GM12878 (cell line): ENCODE data around the gene FOXP1. TPM values are rescaled to one million over a fixed set of nuclear protein-coding genes. Genes with fewer than 3 reads are reported as not detected.

Experiments
- ATAC-seq: fragments of 200-7000 bp; cut with Tn5 transposase; 3 replicates; pipeline ENCODE4 v1.9.1; 2020; ENCODE audit warnings: mild to moderate bottlenecking, moderate library complexity
- BruUV-seq: library from RNA; stranded (reverse); fragments of 400-500 nt; replicated peaks from 2 replicates; lab custom pipeline; 2021; lab: Mats Ljungman, UMichigan
- CTCF ChIA-PET: fragments of 300-600 bp; sonication (Branson Sonifier 250); formaldehyde crosslinking; extraction: SDS; loops from one replicate; lab custom pipeline; 2021; ENCODE audit warnings: inconsistent platforms; lab: Yijun Ruan, JAX
- POLR2A ChIA-PET: fragments of 350-600 bp; formaldehyde crosslinking; extraction: SDS; loops from one replicate; lab custom pipeline; 2021; ENCODE audit warnings: inconsistent platforms; lab: Charles Lee
- RAD21 ChIA-PET: fragments of 300-600 bp; sonication (Branson Sonifier 250); formaldehyde crosslinking; loops from one replicate; lab custom pipeline; 2023; ENCODE audit warnings: antibody characterized with exemption; ENCODE audit not compliant: unreplicated experiment; lab: Charles Lee
- SMC1A ChIA-PET: fragments of 300-600 bp; sonication (Branson Sonifier 250); formaldehyde crosslinking; loops from one replicate; lab custom pipeline; 2023; ENCODE audit not compliant: unreplicated experiment, uncharacterized antibody; lab: Charles Lee
- DNase-seq: peaks from one replicate; pipeline ENCODE4 v3.0.0-alpha.2; 2011; ENCODE audit warnings: low read depth, low spot score
- FAIRE-seq: peaks from 3 replicates; lab custom pipeline; 2011; peaks lifted over from hg19 to GRCh38; lab: Jason Lieb, UNC
- H2AFZ ChIP-seq: 2 replicates; pipeline ENCODE4 v1.6.0; 2011; ENCODE audit warnings: low read depth, low read length, control low read depth; ENCODE audit not compliant: control insufficient read depth
- H3K27ac ChIP-seq: 2 replicates; pipeline ENCODE4 v1.5.1; 2011; ENCODE audit warnings: control low read depth; ENCODE audit not compliant: control insufficient read depth, insufficient read depth
- H3K27me3 ChIP-seq, 2 experiments: replicated peaks in 1 of 2; 2 replicates each; pipeline versions ENCODE4 v1.6.0 to v1.6.1; 2011; ENCODE audit warnings: low read length in 1 of 2; ENCODE audit not compliant: control insufficient read depth in 2 of 2, insufficient read depth in 2 of 2
- H3K36me3 ChIP-seq, 2 experiments: 2 replicates each; pipeline ENCODE4 v1.5.1; 2011; ENCODE audit warnings: low read length in 1 of 2; ENCODE audit not compliant: control insufficient read depth in 2 of 2, insufficient read depth in 2 of 2
- H3K4me1 ChIP-seq: 2 replicates; pipeline ENCODE4 v1.6.1; 2011; ENCODE audit warnings: mild to moderate bottlenecking, low read length, moderate library complexity, mixed read lengths; ENCODE audit not compliant: control insufficient read depth, insufficient read depth
- H3K4me2 ChIP-seq: 2 replicates; pipeline ENCODE4 v1.6.0; 2011; ENCODE audit warnings: control low read depth; ENCODE audit not compliant: control insufficient read depth, insufficient read depth
- H3K4me3 ChIP-seq: fragments of 200-600 bp; sonication (generic); 2 replicates; pipeline ENCODE4 v1.5.1; 2016
- H3K79me2 ChIP-seq: 2 replicates; pipeline ENCODE4 v1.6.0; 2011; ENCODE audit warnings: low read length; ENCODE audit not compliant: control insufficient read depth, insufficient read depth
- H3K9ac ChIP-seq: 2 replicates; pipeline ENCODE4 v1.8.0; 2011; ENCODE audit warnings: low read length, control low read depth, mixed read lengths; ENCODE audit not compliant: control insufficient read depth, insufficient read depth
- H3K9me3 ChIP-seq: replicated peaks from 3 replicates; pipeline ENCODE4 v1.5.1; 2011; ENCODE audit warnings: mild to moderate bottlenecking, low read length; ENCODE audit not compliant: control insufficient read depth, insufficient read depth
- H4K20me1 ChIP-seq: 2 replicates; pipeline ENCODE4 v1.6.0; 2011; ENCODE audit not compliant: control insufficient read depth, insufficient read depth
- ATF2 ChIP-seq: IDR thresholded peaks from 2 replicates; pipeline ENCODE4 v1.6.1; 2012; ENCODE audit warnings: low read length, inconsistent platforms
- MYB ChIP-seq: fragments of 150-350 bp; IDR thresholded peaks from 2 replicates; pipeline ENCODE4 v1.6.1; 2014; ENCODE audit warnings: mild to moderate bottlenecking, low read depth, low read length, borderline replicate concordance
- POLR2A ChIP-seq: IDR thresholded peaks from 2 replicates; pipeline ENCODE4 v1.6.1; 2011; ENCODE audit warnings: low read depth, mild to moderate bottlenecking, low read length
- SMC3 ChIP-seq: IDR thresholded peaks from 2 replicates; pipeline ENCODE4 v1.6.1; 2011; ENCODE audit warnings: low read length, improper control_type of control experiment, borderline replicate concordance
- SREBF1 ChIP-seq: IDR thresholded peaks from 2 replicates; pipeline ENCODE4 v1.6.1; 2012; ENCODE audit warnings: mild to moderate bottlenecking, low read length
- TAF1 ChIP-seq: IDR thresholded peaks from 2 replicates; pipeline ENCODE4 v1.6.1; 2011; ENCODE audit warnings: mild to moderate bottlenecking, low read depth, low read length, borderline replicate concordance
- TCF7 ChIP-seq: IDR thresholded peaks from 2 replicates; pipeline ENCODE4 v1.6.1; 2014; ENCODE audit warnings: antibody characterized with exemption, borderline replicate concordance
- YY1 ChIP-seq: IDR thresholded peaks from 2 replicates; pipeline ENCODE4 v1.6.1; 2011; ENCODE audit warnings: low read depth, mild to moderate bottlenecking, low read length
- WGBS: methylation state at CpG from one replicate; pipeline ENCODE4 v1.1.6; 2016; ENCODE audit warnings: low lambda C conversion rate; ENCODE audit not compliant: insufficient replicate concordance, insufficient coverage; ENCODE audit errors: missing lambda C conversion rate; 5-methylcytosine and 5-hydroxymethylcytosine counted together
- in situ Hi-C: fragments of 300-500 bp; cut with MboI; formaldehyde crosslinking; loops from 9 replicates; pipeline ENCODE4 v1.14.3; 2018; ENCODE audit warnings: mixed read lengths
- intact Hi-C: fragments of 100-400 bp; cut with micrococcal nuclease; formaldehyde crosslinking; loops from one replicate; pipeline ENCODE4 v1.14.2; 2022; ENCODE audit not compliant: unreplicated experiment
- polyA plus RNA-seq, 11 experiments: library from polyadenylated mRNA; depleted of rRNA in 4 of 11; unstranded in 6 of 11; stranded (reverse) in 5 of 11; fragments of >200 nt; fragmentation: Nextera tagmentation in 4 of 11; fragmentation: Illumina TruSeq in 1 of 11; extraction: Ambion mirVana in 4 of 11; extraction: Trizol in 1 of 11; gene quantifications; 1 replicate in 1 of 11; 2 replicates in 10 of 11; pipeline versions ENCODE4 v1.2.1 to v1.2.3, GENCODE V29; 2011 to 2016; ENCODE audit warnings: inconsistent platforms in 2 of 11, missing spikeins in 2 of 11, low read depth in 1 of 11
- total RNA-seq, 4 experiments: library from RNA; depleted of rRNA in 3 of 4; stranded (reverse); fragments of >200 nt in 3 of 4; fragmentation: Illumina TruSeq in 1 of 4; extraction: Trizol in 1 of 4; gene quantifications; 2 replicates each; pipeline versions ENCODE4 v1.2.1 to v1.2.3, GENCODE V29; 2013 to 2021
- TF ChIP-seq, protein P1 (sequence below): fragments of 450-650 bp; IDR thresholded peaks from 2 replicates; pipeline ENCODE4 v1.6.1; 2016; ENCODE audit warnings: mild to moderate bottlenecking, moderate library complexity, borderline replicate concordance

The FOXP1 gene
- total and polyA plus RNA-seq, 10 of the 15 experiments (the other 5 are each of a cell fraction or from before 2014, with no cell fraction given) = 0.05 to 1.6 (median 0.20) TPM; not detected in 1

- ChIA-PET CTCF (no interaction called here), RAD21 (no interaction called here), POLR2A (no interaction called here), SMC1A (no interaction called here)
- in situ Hi-C loops (no loop called here), intact Hi-C loops (no loop called here)
- Histone ChIP-seq H3K27me3 (peaks cover 0 to 3% of the 10 kb centered on the region in 2 experiments; a peak in 1 of 4 replicates), H3K9me3 (no peaks in the 10 kb centered on the region), H3K79me2 (no peaks in the 10 kb centered on the region), H4K20me1 (no peaks in the 10 kb centered on the region), H3K27ac (no peak overlapping the region), H2AFZ (no peak overlapping the region), H3K9ac (no peak overlapping the region), H3K4me3 (no peak overlapping the region), H3K36me3 (no peaks in the 10 kb centered on the region), H3K4me2 (no peak overlapping the region), H3K4me1 (no peaks in the 10 kb centered on the region)
- FAIRE-seq (no peak), DNase-seq (no peak), ATAC-seq (no peak)
- 21% methylated on average over 8 of the region's 8 CpGs for WGBS
- no TSS peak for BruUV-seq
- TF ChIP-seq SMC3 (no peak), YY1 (no peak)
Measured at GRCh38 chr3:71047616-71048531, 535.7 kb downstream of the FOXP1 start.

DNA sequence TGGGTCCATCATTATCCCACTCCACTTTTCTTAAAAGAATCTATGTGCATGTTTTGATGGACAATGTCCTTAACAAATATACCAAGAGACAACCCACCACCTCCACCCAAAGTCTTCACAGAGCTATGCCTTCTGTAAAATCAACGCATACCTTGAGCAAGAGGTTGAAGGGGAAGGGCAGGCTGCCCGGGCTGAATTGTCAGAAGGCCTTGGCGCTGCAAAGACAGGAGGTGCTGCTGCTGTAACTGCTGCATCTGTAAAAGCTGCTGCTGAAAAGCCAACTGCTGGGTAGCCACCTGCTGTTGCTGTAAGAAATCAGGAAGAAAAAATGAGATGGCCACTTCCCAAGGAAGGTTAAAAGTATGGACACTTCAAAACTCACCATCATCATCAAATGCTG, 536.7 kb downstream of the FOXP1 start:
- Histone ChIP-seq H3K27ac (no peak overlapping the region), H3K36me3 (no peaks in the 10 kb centered on the region), H3K27me3 (peaks cover 0 to 3% of the 10 kb centered on the region in 2 experiments; a peak in 1 of 4 replicates), H3K4me3 (no peak overlapping the region), H4K20me1 (no peaks in the 10 kb centered on the region), H3K4me1 (no peaks in the 10 kb centered on the region), H2AFZ (no peak overlapping the region), H3K4me2 (no peak overlapping the region), H3K9ac (no peak overlapping the region), H3K9me3 (no peaks in the 10 kb centered on the region), H3K79me2 (no peaks in the 10 kb centered on the region)
- ChIA-PET SMC1A (no interaction called here), POLR2A (no interaction called here), RAD21 (no interaction called here), CTCF (no interaction called here)
- intact Hi-C loops = no loop called here
- no peak for DNase-seq
- no peak for ATAC-seq
- in situ Hi-C loops = no loop called here
- no TSS peak for BruUV-seq
- 20% methylated on average over 3 of the region's 3 CpGs for WGBS
- FAIRE-seq = no peak
- no peak for TF ChIP-seq POLR2A
- no peak for TF ChIP-seq SREBF1
- no peak for TF ChIP-seq TCF7
- TF ChIP-seq TAF1 = no peak
- TF ChIP-seq, protein P1, sequence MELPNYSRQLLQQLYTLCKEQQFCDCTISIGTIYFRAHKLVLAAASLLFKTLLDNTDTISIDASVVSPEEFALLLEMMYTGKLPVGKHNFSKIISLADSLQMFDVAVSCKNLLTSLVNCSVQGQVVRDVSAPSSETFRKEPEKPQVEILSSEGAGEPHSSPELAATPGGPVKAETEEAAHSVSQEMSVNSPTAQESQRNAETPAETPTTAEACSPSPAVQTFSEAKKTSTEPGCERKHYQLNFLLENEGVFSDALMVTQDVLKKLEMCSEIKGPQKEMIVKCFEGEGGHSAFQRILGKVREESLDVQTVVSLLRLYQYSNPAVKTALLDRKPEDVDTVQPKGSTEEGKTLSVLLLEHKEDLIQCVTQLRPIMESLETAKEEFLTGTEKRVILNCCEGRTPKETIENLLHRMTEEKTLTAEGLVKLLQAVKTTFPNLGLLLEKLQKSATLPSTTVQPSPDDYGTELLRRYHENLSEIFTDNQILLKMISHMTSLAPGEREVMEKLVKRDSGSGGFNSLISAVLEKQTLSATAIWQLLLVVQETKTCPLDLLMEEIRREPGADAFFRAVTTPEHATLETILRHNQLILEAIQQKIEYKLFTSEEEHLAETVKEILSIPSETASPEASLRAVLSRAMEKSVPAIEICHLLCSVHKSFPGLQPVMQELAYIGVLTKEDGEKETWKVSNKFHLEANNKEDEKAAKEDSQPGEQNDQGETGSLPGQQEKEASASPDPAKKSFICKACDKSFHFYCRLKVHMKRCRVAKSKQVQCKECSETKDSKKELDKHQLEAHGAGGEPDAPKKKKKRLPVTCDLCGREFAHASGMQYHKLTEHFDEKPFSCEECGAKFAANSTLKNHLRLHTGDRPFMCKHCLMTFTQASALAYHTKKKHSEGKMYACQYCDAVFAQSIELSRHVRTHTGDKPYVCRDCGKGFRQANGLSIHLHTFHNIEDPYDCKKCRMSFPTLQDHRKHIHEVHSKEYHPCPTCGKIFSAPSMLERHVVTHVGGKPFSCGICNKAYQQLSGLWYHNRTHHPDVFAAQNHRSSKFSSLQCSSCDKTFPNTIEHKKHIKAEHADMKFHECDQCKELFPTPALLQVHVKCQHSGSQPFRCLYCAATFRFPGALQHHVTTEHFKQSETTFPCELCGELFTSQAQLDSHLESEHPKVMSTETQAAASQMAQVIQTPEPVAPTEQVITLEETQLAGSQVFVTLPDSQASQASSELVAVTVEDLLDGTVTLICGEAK = no peak
- no peak for TF ChIP-seq ATF2
- TF ChIP-seq MYB = no peak
